MM.1S (cell line): ENCODE measurements around the gene MGAT5.

Experiments used
- EZH2 ChIP-seq: fragments of 300-600 bp; sonication (generic); optimal IDR thresholded peaks from 2 replicates; pipeline ENCODE3; 2017; ENCODE audit warnings: low read depth, mild to moderate bottlenecking, antibody characterized with exemption, low read length, mixed read lengths
- TF ChIP-seq, protein P1 (sequence below): fragments of 300-600 bp; sonication (generic); IDR thresholded peaks from 2 replicates; pipeline ENCODE4 v1.5.1; 2016; ENCODE audit warnings: antibody characterized with exemption, low read length, mixed read lengths

DNA sequence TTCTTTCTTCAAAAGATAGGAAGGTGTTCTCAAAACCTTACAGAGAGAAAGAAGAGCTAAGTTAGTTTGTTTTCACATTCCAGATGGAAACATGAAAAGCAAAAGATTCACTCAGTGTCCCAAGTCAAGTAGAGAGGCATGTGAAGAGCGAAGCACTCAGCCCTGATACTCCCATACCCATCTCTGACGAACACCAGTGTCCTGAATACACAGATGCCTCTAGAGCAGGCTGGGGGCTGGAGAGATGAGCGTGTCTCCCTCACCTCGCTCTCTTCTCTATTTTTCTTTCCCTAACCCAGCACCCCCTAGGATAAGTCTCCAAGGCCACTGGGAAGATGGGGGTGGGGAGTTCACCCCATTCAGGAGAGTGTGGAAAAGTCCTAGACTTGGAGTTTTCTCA lies 237.2 kb downstream of the MGAT5 start:
- TF ChIP-seq, protein P1, sequence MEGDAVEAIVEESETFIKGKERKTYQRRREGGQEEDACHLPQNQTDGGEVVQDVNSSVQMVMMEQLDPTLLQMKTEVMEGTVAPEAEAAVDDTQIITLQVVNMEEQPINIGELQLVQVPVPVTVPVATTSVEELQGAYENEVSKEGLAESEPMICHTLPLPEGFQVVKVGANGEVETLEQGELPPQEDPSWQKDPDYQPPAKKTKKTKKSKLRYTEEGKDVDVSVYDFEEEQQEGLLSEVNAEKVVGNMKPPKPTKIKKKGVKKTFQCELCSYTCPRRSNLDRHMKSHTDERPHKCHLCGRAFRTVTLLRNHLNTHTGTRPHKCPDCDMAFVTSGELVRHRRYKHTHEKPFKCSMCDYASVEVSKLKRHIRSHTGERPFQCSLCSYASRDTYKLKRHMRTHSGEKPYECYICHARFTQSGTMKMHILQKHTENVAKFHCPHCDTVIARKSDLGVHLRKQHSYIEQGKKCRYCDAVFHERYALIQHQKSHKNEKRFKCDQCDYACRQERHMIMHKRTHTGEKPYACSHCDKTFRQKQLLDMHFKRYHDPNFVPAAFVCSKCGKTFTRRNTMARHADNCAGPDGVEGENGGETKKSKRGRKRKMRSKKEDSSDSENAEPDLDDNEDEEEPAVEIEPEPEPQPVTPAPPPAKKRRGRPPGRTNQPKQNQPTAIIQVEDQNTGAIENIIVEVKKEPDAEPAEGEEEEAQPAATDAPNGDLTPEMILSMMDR = no peak
- TF ChIP-seq EZH2 = no peak
